A204.1 (cell line): ENCODE measurements around the gene ABCC1.
"Not testable (repeated sequence)": the region's sequence is repeated elsewhere in the genome, so short reads cannot be mapped to it uniquely, and the experiment has no call there.

Experiments
- FAIRE-seq: peaks from 2 replicates; lab custom pipeline; 2012; peaks lifted over from hg19 to GRCh38; lab: Jason Lieb, UNC

Gene ABCC1

DNA sequence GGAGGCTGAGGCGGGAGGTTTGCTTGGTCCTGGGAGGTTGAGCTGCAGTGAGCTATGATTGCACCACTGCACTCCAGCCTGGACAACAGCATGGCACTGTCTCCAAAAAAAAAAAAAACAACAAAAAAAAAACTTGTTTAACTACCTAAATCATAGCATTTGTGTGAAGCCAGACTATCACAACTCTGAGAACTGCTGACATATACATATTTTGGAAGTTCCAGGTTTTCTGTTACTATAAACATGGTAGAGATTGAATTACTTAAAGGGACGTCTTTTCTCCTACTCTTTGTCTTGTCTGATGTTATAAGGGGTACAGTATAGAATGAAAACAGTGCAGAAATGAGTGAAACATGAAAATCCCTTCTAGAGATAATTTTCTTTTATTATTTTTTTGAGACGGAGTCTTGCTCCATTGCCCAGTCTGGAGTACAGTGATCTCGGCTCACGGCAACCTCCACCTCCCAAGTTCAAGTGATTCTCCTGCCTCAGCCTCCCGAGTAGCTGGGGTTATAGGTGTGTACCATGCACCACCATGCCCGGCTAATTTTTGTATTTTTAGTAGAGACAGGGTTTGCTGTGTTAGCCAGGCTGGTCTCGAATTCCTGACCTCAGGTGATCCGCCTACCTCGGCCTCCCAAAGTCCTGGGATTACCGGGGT is 18.4 kb downstream of the ABCC1 start:
- no peak for FAIRE-seq

DNA sequence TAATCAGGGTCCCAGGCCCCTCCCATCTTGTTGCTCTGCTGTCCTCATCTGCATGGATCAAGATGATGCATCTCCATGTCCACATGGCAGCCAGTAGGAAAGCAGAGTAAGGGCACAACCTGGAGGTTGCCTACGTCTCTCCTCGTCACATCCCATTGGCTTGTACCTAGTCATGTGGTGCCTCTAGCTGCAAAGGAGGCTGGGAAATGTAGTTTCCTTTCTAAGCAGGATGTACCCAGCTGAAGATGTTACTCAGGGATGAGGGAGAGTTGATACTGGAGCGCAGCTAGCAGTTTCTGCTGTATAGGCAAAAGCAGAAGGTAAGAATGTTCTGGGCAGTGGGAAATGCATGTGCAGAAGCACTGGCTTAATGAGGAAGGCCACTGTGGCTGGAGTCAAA is 20.8 kb downstream of the ABCC1 start:
- no peak for FAIRE-seq

DNA sequence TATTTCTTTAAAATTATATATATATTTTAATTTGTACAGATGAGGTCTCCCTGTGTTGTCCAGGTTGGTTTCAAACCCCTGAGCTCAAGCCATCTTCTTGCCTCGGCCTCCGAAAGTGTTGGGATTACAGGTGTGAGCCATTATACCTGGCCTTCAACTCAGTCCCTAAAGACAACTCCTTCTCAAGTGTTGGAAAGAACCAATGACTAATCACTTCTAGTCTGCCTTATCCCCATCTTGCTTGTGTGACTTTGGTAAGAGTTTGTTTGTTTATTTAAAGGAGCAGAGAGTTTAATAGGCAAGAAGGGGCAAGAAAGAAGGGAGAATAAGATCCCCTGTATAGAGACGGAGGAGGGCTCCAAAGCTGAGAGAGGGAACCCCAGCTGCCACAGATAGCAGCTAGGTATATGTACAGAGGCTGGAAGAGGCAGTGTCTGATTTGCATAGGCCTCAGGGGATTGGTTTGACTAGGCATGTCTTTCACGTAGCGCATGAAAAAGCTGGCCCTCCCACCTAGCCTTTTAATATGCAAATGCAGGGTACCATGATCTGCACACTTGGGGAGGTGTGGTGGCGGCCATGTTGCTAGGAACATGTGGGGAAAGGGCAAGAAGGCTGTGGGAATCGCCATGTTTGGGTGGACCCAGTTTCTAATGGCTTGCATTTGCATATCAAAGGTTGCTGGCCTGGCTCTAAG is 21.5 kb downstream of the ABCC1 start:
- no peak for FAIRE-seq

DNA sequence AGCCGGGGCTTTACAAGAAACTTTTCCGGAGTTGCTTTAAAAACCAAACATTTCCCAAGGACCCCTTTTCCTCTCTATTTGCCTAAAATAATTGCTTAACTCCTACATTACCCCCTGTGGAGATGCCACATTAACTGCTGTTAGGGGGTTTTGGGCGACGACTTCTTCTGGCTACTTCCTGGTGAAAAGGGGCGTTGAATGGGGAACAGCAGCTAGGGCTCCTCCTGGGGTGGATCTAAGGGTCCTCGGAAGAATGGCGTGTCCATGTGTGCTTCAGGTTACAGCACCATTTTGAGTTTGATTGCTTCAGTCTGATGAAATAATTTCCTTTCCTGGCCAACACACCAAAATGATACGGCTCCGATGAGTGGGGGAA is 22.0 kb downstream of the ABCC1 start:
- FAIRE-seq = no peak

DNA sequence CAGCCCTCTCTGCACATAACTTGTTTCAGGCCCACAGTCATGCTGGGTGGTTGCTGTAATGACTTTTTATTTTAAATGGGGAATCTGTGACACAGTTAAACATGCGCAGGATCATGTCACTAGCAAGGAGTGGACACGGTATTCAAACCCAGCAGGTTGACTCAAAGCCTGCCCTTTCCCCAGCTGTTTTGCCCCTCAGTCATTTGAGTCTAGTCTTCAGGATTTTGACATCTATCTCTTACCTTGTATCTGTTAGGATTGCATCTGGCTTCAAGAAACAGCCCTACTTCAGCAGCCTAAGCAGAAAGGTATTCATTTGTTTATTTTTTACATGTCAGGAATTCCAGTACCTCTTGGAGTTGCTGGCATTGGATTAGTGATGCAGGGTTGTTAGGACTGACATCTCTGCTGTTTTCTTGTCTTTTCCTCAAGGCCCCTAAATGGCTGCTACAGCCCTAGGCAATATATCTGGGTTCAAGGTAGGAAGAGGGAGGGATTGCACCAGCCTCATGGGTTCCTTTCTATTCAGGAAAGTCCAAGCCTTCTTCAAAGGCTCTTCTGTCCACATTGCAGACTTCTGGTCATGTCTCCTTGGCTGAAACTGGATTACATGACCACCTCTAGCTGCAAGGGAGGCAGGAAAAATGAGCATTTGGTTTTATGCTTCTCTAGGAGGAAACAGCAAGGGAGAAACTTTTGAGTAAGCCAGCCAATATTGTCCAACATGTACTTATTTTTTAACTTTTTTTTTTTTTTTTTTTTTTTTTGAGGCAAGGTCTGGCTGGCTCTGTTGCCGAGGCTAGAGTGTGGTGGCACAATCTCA is 22.8 kb downstream of the ABCC1 start:
- FAIRE-seq = no peak

DNA sequence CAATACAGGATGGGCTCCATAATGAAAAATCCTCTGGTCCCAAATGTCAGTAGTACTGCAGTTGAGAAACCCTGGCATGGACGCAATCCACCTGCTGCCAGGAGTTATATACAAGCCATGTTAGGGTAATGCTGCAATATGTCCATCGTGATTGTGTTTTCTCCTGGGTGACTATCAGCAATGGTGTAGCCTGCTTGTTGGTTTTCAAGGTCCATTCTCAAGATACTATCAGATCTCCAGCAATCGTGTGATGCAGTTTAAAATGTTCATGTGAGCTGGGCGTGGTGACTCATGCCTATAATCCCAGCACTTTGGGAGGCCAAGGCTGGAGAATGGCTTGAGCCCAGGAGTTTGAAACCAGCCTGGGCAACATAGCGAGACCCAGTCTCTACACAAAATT is 24.0 kb downstream of the ABCC1 start:
- no peak for FAIRE-seq

DNA sequence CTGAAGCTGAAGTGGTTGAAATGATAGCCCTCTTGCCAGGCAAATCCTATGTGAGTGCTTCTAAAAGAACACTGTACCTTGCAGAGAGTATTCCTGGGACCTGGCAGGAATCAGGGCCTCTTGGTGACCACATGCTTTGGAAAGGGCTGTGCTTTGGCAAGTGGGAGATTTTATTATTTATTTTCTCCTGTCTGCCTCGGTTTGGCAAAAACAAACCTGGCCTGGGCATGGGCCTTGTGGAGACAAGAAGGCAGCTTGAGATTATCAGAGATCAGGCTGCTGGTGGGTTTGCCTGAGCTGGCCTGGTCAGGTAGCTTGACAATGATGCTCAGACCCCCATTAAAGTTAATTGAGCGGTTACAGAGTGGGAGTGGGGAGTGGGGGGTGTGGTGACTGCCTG is 24.6 kb downstream of the ABCC1 start:
- FAIRE-seq = no peak

DNA sequence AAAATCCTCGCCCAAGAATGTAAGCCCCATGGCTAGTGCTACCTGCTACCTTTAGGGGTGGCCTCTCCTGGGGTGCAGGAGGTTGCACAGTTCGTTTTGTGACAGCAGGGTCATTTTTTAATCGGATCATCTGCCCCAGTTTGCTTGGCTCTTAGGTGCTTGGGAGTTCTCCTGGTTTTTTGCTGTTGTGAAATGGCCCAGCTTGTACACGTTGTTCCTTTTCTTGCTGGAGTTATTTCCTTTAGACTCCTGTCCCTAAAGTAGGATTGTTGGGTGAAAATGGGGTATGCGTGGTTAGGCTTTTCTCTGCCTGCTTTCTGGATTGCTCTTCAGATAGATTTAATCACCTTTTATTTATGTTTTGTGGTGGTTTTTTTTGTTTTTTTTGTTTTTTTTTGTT is 25.8 kb downstream of the ABCC1 start:
- no peak for FAIRE-seq

DNA sequence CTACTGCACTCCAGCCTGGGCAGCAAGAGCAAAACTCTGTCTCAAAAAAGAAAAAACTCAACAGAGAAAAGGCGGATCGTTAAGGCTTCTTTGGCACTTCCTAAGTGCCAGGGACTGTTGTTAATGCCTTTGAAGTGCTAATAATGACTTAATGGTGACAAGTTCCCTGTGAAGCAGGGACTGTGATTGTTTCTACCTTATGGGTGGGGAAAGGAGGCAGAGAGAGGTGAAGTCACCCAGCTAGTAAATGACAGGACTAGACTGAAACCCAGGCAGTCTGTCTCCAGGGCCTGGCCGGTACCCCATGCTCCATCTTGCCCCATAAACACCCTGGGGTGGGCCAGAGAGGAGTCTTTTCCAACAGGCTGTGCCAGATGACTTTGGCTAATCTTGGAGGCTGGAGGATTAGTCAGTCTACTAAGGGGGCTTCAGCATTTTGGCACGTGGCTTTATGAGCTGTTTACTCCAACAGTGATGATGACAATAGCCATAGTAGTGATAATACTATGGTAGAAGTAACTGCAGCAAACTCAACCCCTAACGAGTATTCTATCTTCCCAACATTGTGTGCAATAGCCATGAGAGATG is 26.9 kb downstream of the ABCC1 start:
- FAIRE-seq = no peak

DNA sequence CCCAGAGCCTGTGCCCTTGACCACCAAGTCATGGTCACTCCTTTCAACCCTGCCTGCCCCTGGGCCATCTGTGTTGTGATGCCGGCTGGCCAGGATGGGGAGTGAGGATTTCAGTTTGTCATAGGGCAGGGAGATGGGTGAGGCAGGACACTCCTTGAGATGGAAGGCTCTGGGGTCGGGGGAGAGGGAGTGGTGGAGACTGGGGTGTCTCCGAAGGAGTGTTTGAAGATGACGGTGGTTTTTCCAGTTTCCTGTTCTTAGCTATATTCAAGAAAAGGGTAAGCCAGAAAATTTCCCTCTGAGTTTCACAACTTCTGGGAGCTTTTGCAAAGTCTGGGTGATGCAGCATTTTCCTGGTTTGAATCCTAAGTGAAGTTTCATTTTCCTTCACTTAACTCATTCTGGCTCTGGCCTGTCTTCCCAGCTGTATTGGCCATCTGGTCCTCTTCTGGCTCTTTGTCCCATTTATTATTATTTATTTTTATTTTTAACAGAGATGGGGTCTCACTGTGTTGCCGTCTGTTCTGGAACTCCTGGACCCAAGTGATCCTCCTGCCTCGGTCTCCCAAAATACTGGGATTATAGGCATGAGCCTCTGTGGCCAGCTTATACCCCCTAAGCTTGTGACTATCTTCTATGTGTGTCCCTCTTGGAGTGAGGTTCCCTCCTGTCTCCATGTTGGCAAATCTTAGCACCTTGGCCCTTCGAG is 27.7 kb downstream of the ABCC1 start:
- FAIRE-seq = no peak

DNA sequence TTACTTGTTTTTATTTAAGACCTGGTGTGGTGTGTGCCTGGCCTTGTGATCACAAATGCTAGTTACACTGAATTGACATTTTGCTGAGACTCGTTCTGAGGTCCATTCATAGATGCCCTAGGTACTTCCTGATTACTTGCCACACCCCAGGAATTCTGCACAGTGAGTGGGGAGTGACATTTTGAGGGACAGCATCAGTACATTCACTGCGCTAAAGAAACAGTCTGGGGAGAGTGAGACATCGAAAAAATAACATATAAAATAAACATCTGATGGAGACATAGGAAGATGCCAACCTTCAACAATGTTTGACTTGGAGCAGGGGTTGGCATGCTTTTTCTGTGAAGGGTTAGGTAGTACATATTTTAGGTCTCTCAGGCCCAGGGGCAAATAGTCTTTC is 30.4 kb downstream of the ABCC1 start:
- FAIRE-seq = no peak

DNA sequence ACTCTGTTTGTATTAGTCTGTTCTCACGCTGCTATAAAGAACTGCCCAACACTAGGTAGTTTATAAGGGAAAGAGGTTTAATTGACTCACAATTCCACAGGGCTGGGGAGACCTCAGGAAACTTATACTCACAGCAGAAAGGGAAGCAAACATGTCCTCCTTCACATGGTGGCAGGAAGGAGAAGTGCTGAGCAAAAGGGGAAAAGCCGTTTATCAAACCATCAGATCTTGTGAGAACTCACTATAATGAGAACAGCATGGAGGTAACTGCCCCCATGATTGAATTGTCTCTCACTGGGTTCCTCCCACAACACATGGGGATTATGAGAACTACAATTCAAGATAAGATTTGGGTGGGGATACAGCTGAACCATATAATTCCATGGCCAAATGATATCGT is 30.9 kb downstream of the ABCC1 start:
- FAIRE-seq = no peak

DNA sequence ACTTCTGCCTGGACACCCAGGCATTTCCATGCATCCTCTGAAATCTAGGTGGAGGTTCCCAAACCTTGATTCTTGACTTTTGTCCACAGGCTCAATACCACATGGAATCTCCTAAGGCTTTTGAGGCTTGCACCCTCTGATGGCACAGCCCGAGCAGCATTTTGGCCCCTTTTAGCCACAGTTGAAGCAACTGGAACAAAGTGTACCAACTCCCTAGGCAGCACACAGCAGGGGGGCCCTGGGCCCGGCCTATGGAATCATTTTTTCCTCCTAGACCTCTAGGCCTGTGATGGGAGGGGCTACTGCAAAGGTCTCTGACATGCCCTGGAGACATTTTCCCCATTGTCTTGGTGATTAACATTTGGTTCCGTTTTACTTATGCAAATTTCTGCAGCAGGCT is 32.0 kb downstream of the ABCC1 start:
- no peak for FAIRE-seq

DNA sequence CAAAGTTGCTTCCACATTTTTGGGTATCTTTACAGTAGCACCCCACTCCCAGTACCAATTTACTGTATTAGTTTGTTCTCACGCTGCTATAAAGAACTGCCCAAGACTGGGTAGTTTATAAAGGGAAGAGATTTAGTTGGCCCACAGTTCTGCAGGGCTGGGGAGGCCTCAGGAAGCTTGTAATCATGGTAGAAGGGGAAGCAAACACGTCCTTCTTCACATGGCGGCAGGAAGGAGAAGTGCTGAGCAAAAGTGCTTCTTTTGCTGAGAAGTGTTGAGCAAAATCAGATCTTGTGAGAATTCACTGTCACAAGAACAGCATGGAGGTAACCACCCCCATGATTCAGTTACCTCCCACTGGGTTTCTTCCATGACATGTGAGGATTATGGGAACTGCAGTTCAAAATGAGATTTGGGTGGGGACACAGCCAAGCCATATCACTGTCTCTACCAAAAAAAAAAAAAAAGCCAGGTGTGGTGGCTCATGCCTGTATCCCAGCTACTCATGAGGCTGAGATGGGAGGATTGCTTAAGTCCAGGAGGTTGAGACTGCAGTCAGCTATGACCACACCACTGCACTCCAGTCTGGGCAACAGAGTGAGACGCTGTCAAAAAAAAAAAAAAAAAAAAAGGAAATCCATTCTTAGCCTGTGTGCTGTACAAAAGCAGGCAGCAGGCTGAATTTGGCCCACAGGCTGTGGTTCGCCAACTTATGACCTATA is 32.9 kb downstream of the ABCC1 start:
- not testable (repeated sequence) for FAIRE-seq

DNA sequence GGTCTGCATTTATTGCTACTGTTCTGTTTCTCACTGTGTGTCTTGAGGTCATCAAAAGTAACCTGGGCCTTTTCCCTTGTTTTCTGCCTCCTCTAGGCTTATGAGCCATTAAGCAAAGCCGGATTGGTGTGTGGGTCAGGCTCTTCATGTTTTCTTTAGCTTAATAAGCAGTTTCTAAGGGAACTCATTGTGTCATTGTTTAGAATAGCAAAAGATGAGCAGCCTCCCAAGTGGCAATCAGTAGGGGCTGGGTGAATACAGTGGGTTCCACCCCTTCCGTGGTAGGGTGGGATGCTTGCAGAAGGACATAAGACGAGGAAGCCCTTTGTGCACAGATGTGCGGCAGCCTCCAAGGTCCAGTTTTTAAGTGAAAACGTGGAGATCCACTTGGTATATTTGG is 34.5 kb downstream of the ABCC1 start:
- no peak for FAIRE-seq

DNA sequence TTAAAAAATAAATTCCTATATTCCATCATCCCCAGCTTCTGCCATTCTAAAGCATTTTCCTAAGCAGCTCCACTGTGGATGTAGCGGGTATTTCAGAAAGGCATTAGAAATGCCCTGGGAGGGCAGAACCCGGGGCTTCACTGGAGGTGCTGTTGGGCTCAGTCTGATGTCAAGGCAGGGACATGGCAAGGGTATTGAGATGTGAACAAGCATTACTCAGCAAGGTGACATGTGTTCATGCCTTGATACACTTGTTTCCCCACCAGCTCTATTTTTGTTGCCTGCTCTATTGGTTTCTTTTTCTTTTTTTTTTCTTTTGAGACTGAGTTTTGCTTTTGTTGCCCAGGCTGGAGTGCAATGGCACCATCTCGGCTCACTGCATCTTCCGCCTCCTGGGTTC is 35.7 kb downstream of the ABCC1 start:
- FAIRE-seq = no peak

DNA sequence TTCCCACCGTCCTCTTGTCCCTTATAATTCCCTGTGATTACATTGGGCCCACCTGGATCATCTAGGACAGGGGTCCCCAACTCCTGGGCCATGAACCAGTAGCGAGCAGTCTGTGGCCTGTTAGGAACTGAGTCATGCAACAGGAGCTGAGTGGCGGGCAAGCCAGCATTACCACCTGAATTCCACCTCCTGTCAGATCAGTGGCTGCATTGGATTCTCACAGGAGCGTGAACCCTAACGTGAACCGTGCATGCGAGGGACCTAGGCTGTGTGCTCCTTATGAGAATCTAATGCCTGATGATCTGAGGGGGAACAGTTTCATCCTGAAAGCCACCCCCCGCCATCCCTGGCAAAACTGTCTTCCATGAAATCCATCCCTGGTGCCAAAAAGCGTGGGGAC is 36.8 kb downstream of the ABCC1 start:
- FAIRE-seq = no peak

DNA sequence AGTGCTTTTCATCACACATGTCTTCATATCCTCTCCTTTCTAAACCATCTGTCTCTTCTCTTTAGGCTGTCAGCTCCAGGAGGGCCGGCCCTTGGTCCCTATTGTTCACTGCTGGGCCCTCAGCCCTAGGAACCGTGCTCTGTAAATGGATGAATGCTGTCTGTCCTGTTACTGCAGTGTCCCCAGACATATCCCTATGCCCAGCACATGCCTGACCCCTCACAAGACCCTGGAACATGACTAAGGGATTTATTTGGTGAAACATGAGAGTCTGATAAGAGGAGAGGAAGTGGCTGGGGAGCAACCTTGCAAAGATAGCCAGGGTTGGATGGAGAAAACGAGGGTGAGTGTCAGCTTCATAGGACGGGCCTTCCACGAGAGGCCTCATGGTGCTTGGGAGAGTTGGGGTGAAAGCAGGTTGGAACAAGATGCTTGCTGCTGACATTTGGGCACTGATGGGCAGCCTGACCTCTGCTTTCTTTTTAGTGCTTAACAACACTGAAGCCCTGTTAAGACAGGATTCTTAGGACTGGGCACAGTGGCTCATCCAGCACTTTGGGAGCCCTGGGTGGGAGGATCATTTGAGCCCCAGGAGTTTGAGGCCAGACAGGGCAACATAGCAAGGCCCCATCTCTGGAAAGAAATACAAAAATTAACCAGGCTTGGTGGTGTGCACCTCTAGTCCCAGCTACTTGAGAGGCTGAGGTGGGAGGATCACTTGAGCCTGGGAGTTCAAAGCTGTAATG is 39.0 kb downstream of the ABCC1 start:
- no peak for FAIRE-seq

DNA sequence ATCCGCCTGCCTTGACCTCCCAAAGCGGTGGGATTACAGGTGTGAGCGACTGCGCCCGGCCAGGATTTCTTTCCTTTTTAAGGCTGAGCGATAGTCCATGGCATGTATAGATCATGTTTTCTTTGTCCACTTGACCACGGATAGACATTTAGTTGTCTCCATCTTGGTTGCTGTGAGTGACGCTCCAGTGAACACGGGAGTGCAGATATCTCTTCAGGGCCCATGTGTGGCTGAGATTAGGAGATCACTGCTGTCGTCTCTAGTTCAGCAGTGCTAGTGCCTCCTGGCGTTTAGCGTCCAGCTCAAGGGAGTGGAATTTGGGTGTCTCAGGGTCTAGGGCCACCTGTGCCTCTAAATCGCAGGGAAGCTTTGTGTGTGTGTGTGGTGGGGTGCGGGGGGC is 41.5 kb downstream of the ABCC1 start:
- FAIRE-seq = no peak

DNA sequence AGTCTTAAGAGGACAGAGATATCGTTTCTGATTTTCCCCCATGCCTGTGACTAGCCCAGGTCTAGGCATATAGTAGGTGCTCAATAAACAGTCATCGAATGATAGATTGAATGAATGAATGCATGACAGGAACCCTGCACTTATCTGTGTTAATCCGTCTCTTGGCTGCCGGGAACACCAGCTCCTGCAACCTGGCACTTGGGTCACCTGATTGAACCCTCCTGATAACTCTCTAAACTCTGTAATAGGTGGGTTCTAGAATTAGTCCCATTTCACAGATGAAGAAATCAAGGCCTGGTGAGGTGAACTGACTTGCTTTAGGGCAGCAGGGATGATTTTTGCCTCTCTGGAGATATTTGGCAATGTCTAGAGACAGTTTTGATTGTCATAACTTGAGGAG is 43.7 kb downstream of the ABCC1 start:
- no peak for FAIRE-seq

DNA sequence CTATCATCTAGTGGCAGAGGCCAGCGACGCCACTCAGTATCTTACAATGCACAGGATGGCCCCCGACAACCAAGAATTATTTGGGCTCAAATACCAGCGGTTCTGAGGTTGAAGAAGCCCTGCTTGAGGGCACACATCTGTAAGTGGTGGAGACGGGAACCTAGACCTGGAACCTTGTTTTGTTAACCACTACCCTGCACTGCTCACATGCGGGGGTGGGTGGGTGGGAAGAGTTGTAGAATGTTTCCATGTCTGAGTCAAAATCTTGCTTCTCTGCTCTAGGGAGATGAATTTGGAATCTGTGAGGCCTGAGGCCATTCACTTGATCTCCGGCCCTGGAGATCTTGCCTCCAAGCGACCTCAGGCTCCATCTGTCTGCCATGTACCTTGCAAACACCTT is 44.1 kb downstream of the ABCC1 start:
- no peak for FAIRE-seq
